Mucosa of rectum (tissue), 2 donors: ENCODE results near the gene FAM180A.

Experiments
- H3K27ac ChIP-seq, 2 donors: one replicate each; pipeline ENCODE4 v1.7.0; 2013; ENCODE audit warnings: inconsistent platforms in 2 of 2, low read depth in 2 of 2, low read length in 2 of 2
- H3K27me3 ChIP-seq, 2 donors: one replicate each; pipeline ENCODE4 v1.7.0; 2013; ENCODE audit warnings: low read length in 2 of 2; ENCODE audit not compliant: control insufficient read depth in 2 of 2, insufficient read depth in 2 of 2
- H3K36me3 ChIP-seq, 2 donors: one replicate each; pipeline ENCODE4 v1.7.0; 2013; ENCODE audit warnings: low read length in 2 of 2; ENCODE audit not compliant: control insufficient read depth in 2 of 2, insufficient read depth in 2 of 2
- H3K4me1 ChIP-seq, 2 donors: one replicate each; pipeline ENCODE4 v1.7.0; 2013; ENCODE audit warnings: low read length in 2 of 2, mild to moderate bottlenecking in 1 of 2; ENCODE audit not compliant: control insufficient read depth in 2 of 2, insufficient read depth in 2 of 2
- H3K4me3 ChIP-seq, 2 donors: one replicate each; pipeline ENCODE4 v1.7.0; 2013; ENCODE audit warnings: low read length in 2 of 2
- H3K9ac ChIP-seq, 2 donors: one replicate each; pipeline ENCODE4 v1.7.0; 2013; ENCODE audit warnings: low read length in 2 of 2, low read depth in 1 of 2, mild to moderate bottlenecking in 1 of 2
- H3K9me3 ChIP-seq, 2 donors: one replicate each; pipeline ENCODE4 v1.7.0; 2013; ENCODE audit warnings: low read length in 2 of 2; ENCODE audit not compliant: control insufficient read depth in 2 of 2
- donor health status: healthy.
- donor health status: Normal muscosa, but diverticular disease.

The FAM180A gene

GRCh38 chr7:135759532-135759931, 10.9 kb upstream of the FAM180A start:
- H3K36me3 ChIP-seq = no peaks in the 10 kb centered on the region
- H3K27ac ChIP-seq = no peak overlapping the region
- H3K4me3 ChIP-seq = no peak overlapping the region
- H3K9ac ChIP-seq = no peak overlapping the region
- H3K4me1 ChIP-seq = no peaks in the 10 kb centered on the region
- no peaks in the 10 kb centered on the region for H3K27me3 ChIP-seq
- H3K9me3 ChIP-seq = no peaks in the 10 kb centered on the region

- no peak overlapping the region for H3K9ac ChIP-seq
- no peaks in the 10 kb centered on the region for H3K36me3 ChIP-seq
- no peaks in the 10 kb centered on the region for H3K27me3 ChIP-seq
- H3K4me1 ChIP-seq = no peaks in the 10 kb centered on the region
- H3K4me3 ChIP-seq = no peak overlapping the region
- H3K27ac ChIP-seq = peak overlapping the region in 1 of 2 donors; percentile 1
- H3K9me3 ChIP-seq = no peaks in the 10 kb centered on the region
Observed at GRCh38 chr7:135758531-135758932, 9.9 kb upstream of the FAM180A start.

GRCh38 chr7:135757719-135758411, 9.3 kb upstream of the FAM180A start:
- H3K4me1 ChIP-seq = no peaks in the 10 kb centered on the region
- no peaks in the 10 kb centered on the region for H3K27me3 ChIP-seq
- H3K9ac ChIP-seq = no peak overlapping the region
- H3K36me3 ChIP-seq = no peaks in the 10 kb centered on the region
- no peaks in the 10 kb centered on the region for H3K9me3 ChIP-seq
- H3K4me3 ChIP-seq = no peak overlapping the region
- peak overlapping the region; percentile 1 to 16 for H3K27ac ChIP-seq

GRCh38 chr7:135756191-135756590, 7.6 kb upstream of the FAM180A start:
- Histone ChIP-seq H3K27me3 (no peaks in the 10 kb centered on the region), H3K9me3 (no peaks in the 10 kb centered on the region), H3K27ac (no peak overlapping the region), H3K36me3 (no peaks in the 10 kb centered on the region), H3K9ac (no peak overlapping the region), H3K4me1 (no peaks in the 10 kb centered on the region), H3K4me3 (no peak overlapping the region)

GRCh38 chr7:135755351-135755753, 6.7 kb upstream of the FAM180A start:
- Histone ChIP-seq H3K9ac (no peak overlapping the region), H3K27me3 (no peaks in the 10 kb centered on the region), H3K27ac (no peak overlapping the region), H3K4me3 (no peak overlapping the region), H3K9me3 (no peaks in the 10 kb centered on the region), H3K4me1 (no peaks in the 10 kb centered on the region), H3K36me3 (no peaks in the 10 kb centered on the region)

- H3K36me3 ChIP-seq = no peaks in the 10 kb centered on the region
- H3K9me3 ChIP-seq = no peaks in the 10 kb centered on the region
- H3K9ac ChIP-seq = no peak overlapping the region
- H3K4me3 ChIP-seq = no peak overlapping the region
- no peaks in the 10 kb centered on the region for H3K27me3 ChIP-seq
- no peak overlapping the region for H3K27ac ChIP-seq
- H3K4me1 ChIP-seq = no peaks in the 10 kb centered on the region
Observed at GRCh38 chr7:135753616-135754413, 5.2 kb upstream of the FAM180A start.

GRCh38 chr7:135747366-135747765, 1.2 kb downstream of the FAM180A start:
- Histone ChIP-seq H3K27me3 (no peaks in the 10 kb centered on the region), H3K9ac (no peak overlapping the region)

GRCh38 chr7:135745703-135746312, 2.8 kb downstream of the FAM180A start:
- Histone ChIP-seq H3K4me3 (no peak overlapping the region), H3K27ac (peak overlapping the region; percentile 0 to 44), H3K9ac (no peak overlapping the region), H3K4me1 (no peaks in the 10 kb centered on the region), H3K9me3 (no peaks in the 10 kb centered on the region), H3K27me3 (no peaks in the 10 kb centered on the region), H3K36me3 (no peaks in the 10 kb centered on the region)

More at GRCh38 chr7:135747366-135747765, 1.2 kb downstream of the FAM180A start:
- Histone ChIP-seq H3K9me3 (no peaks in the 10 kb centered on the region), H3K4me1 (no peaks in the 10 kb centered on the region), H3K27ac (no peak overlapping the region), H3K4me3 (peak overlapping the region in 1 of 2 donors; percentile 44), H3K36me3 (no peaks in the 10 kb centered on the region)

- no peaks in the 10 kb centered on the region for H3K36me3 ChIP-seq
- H3K4me1 ChIP-seq = no peaks in the 10 kb centered on the region
- no peak overlapping the region for H3K9ac ChIP-seq
- no peak overlapping the region for H3K4me3 ChIP-seq
- no peaks in the 10 kb centered on the region for H3K9me3 ChIP-seq
- H3K27me3 ChIP-seq = no peaks in the 10 kb centered on the region
- peak overlapping the region; percentile 0 to 44 for H3K27ac ChIP-seq
Observed at GRCh38 chr7:135744938-135745702, 3.5 kb downstream of the FAM180A start.
